HT-29 (cell line): Measurements from ENCODE around the gene SPATA6L. TPM values are rescaled to one million over a fixed set of nuclear protein-coding genes. Genes with fewer than 3 reads are reported as not detected.
A peak's percentile ranks its signal among the peaks of the same experiment; 100 is the strongest.
"Not testable (repeated sequence)": the region's sequence is repeated elsewhere in the genome, so short reads cannot be mapped to it uniquely, and the experiment has no call there.

Experiments used
- DNase-seq: peaks from one replicate; pipeline ENCODE4 v3.0.0-alpha.2; 2015; ENCODE audit warnings: low spot score
- total RNA-seq: library from RNA; depleted of rRNA; stranded (reverse); fragments of >200 nt; shearing (Covaris generic); gene quantifications from 2 replicates; pipeline ENCODE4 v1.2.3, GENCODE V29; 2014

SPATA6L gene
- total RNA-seq, 1 experiment from 2014 or later: 6.3 TPM

- DNase-seq: no peak
Observed at GRCh38 chr9:4638968-4639367, 27.3 kb downstream of the SPATA6L start.

DNA sequence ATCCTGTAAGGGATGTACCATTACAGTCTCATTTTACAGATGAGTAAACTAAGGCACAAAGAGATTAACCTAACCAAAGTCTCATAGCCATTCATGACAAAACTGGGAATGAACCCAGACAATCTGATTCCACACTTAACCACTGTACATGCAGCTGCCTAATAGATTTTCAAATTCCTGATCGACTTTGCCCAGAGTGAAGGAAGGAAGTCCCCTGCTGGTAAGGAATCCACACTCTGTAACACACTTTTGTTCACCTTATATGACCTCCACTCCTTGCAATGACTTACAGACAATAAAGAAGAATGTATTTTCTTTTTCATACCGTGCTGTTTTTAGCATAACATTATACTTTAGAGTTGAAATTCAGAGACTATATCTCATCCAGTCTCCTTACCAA lies 35.4 kb downstream of the SPATA6L start:
- DNase-seq: no peak

- DNase-seq: no peak
Observed at GRCh38 chr9:4622016-4622415, 44.3 kb downstream of the SPATA6L start.

DNA sequence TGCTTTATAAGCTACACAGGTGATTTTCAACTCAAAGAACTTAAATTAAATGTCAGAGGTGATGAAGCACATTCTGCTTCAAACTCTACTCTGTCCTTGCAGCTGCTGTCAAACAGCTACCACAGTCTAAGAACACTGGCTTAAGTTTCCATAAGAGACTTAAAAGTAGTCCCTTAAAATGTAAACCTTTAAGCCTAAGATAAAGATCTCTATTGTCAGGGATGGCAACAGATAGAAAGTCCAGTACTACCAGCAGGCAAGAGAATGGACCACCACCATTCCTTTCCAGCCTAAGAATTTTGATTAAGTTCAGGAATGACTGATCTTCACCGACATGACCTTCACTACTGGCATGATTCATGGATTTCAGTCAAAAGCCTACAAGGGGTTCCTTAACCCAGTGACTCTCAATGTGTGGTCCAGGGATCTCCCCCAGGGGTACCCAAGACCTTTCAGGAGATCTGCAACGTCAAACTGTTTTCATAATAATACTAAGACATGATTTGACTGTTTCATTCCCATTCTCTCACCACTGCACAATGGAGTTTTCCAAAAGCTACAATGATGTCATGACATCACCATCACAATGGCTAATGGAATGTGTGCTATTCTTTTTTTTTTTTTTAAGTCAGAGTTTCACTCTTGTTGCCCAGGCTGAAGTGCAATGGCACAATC lies 45.3 kb downstream of the SPATA6L start:
- DNase-seq: no peak

DNA sequence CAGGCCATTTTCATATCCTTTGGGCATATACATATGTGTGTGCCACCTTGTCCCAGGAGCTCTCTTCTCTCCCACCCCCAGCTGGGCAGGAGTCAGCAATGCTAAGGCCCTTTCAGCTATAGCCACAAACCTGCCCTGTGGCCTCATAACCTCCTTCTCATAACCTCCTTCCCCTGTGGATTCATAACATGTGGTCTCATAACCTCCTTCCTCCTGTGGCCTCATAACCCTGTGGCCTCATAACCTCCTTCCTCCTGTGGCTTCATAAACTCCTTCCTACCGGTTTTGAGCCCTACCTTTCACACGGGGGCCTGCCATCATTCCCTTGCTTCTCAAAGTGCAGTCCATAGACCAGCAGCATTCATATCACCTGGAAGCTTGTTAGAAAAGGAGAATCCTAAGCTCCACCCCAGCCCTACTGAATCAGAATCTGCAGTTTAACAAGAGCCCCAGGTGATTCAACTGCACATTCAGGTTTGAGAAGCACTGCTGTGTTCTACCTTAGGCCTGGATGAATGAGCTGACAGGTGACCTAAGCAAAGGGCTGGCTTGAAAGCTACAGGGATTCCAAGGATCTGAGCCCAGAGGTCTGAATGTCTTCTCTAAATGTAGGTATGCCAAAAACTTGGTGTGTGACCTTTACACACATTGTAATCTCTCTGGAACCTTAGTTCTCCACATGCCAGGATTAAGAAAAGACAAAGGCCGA lies 46.1 kb downstream of the SPATA6L start:
- peak; percentile 10 for DNase-seq

- no peak for DNase-seq
Observed at GRCh38 chr9:4618700-4619099, 47.6 kb downstream of the SPATA6L start.

- no peak for DNase-seq
Observed at GRCh38 chr9:4617752-4618151, 48.5 kb downstream of the SPATA6L start.

DNA sequence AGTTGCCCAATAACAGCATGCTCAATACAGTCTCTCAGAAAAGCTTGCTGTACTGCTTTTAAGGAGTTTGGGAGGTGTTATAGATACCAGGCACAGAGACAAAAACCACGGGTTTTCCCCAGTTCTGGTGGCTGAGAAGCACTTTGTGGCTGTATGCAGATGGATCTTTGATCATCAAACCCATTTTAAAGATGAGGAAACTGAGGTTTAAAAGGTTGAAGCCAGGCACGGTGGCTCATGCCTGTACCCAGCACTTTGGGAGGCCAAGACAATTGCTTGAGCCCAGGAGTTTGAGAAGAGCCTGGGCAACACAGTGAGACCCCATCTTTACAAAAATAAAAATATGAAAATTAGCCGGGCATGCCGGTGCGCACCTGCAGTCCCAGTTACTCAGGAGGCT lies 50.5 kb downstream of the SPATA6L start:
- no peak for DNase-seq

DNA sequence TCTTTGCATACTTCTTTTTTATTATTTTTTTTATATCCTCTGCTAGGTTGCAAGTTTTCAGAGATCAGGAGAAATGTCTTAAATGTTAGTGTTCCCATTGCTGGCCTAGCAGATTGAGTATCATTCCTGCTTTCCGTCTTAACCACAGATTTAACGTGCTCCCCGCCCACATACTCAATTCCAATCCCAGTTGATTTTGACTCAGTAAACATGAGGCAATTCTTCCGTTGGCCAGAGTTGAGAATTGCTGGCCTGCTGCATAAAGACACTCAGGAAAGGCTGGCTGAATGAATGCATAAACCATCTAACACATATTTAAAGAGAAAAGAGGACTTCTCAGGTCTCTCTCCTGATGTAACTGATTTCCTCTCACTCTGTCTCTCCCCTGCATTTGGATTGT lies 51.0 kb downstream of the SPATA6L start:
- DNase-seq: no peak

DNA sequence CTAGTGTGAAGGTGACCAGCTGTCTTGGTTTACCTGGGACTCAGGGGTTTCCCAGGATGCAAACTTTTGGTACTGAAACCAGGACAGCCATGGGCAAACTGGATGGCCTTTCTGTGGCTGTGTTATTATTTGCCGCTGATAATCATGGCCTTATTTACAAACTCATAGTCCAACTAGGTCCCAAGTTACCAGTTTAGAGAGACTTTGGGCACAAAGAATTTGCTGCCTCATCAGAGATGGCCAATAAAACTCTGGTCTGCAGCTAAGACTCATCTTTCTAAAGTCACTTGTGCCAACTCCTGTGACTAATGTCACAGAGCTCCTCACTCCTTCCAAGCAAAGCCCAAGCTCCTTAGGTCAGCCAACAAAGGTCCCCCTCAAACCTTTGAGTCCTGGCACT lies 51.7 kb downstream of the SPATA6L start:
- no peak for DNase-seq

GRCh38 chr9:4606033-4606432 lies 60.2 kb downstream of the SPATA6L start:
- DNase-seq: not testable (repeated sequence)

- DNase-seq: peak; percentile 94
Observed at GRCh38 chr9:4604678-4605095, 61.6 kb downstream of the SPATA6L start.

- no peak for DNase-seq
Observed at GRCh38 chr9:4603830-4604229, 62.5 kb downstream of the SPATA6L start.

DNA sequence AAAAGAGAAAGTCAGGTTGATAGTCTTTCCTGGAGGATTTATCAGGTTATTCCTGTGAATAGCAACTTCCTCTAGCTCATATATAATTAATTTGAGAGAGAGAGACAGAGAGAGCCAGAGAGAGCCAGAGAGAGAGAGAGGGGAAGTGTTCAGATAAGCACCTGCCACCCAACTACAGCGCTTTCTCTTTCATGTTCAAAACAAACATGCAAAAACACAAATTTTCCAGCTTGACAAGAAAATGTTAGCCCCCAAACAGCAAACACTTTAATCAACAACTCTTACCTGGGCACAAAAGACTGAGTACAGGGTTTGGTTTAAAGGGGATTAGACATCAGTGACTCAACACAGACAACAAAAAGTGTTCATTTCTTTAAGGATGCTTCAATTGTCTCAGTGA lies 65.9 kb downstream of the SPATA6L start:
- no peak for DNase-seq

- DNase-seq: no peak
Observed at GRCh38 chr9:4596165-4596922, 69.9 kb downstream of the SPATA6L start.

DNA sequence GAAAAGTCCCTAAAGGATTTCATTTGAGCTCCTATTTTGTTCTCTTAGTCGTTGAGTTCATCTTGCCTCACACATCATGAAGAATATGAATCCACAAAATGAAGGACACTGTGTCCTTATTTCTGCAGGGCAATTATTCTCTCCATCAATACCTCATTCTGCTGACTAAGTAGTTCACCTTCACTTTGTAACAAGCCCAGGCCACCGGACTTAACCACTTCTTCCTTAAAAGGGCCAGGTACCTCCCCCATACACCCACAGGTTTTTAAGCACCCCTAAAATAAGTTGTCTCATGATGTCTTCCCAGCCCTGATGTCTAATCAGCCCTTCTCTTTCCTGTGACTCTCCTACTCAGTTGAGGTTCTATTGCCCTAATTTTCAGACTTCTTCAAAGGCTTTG lies 71.3 kb downstream of the SPATA6L start:
- DNase-seq: no peak

DNA sequence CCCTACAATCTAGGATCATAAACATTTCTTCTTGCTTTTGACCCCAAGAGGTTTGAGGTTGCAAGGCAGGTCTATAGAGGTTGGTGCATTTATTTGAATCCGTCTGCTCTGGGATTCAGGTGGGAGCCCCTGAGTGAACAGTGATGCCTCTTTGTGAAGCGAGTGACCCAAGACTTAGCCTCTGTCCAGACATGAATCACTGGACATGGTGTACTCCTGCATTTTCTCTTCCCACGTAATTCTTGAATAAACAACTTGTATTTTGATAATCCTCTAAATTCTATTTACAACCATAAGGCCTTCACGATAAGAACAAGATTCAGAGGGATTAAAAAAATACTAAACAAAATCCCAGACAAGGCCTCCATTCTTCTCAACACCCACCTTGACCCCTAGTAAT lies 71.7 kb downstream of the SPATA6L start:
- no peak for DNase-seq

DNA sequence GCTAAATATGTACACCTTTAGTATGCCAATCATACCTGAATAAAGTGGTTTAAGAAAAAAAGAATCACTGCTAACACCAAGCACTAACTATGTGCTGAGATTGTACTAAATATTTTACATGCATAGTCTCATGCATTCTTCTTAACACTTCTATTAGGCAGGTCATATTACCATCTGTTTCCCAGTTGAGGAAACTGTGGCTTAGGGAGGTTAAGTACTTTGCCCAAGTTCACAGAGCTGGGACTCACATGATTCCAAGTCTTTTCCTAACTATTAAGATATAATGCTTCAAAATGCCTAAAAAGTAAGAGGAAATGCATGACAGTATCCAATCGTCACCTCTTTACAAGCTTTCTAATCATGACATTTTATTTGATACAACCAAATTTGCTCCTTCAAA lies 73.4 kb downstream of the SPATA6L start:
- DNase-seq: no peak

DNA sequence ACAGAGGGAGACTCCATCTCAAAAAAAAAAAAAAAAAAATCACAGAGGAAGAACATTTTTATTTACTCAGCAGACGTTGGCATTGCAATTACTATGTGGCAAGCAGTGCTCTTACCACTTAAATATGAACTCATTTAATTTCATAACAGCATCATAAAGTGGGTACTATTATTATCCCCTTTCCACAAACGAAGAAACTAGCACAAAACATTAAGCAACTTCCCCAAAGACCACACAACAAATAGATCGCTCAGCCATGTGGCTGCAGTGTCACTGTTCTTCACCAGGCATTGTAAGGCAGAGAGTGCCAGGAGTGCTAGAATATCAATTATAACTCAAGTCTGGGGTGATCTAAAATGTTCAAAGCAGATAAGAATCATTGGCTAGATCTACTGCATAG lies 74.0 kb downstream of the SPATA6L start:
- DNase-seq: no peak

- DNase-seq: no peak
Observed at GRCh38 chr9:4591123-4591500, 75.2 kb downstream of the SPATA6L start.

DNA sequence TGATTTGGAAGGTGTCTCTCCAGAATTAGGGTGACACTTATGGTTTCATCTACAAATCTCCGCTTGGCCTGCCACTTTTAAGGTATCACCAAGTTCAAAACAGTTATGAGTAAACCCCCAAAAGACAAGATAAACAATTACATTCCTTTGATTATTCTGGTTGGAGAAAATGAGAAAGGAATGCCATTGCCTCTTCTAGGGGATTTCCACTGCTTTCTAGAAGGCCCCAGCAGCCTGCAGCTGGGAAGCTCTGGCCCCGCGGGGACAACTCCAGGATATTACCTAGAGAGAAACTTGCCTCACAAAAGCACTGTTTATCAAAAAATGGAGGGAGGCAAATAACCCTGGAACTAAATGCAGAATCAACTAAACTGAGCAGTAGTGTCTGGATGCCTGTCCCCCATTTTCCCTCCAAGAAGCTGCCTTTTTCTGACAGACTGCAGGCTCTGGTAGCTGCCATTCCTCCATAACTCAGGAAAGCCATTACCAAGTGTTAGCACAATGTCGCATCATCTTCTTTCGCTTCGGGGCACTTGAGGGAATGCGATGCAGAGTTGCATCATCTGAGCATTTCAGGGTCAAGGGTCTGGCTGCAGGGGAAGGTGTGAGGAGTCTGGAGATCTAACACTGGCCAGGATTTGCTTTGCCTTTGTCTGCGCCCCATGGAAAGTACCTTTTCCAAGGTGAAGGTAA lies 75.7 kb downstream of the SPATA6L start:
- DNase-seq: no peak

- DNase-seq: no peak
Observed at GRCh38 chr9:4588721-4589120, 77.6 kb downstream of the SPATA6L start.
